HPDE6-E6E7 (cell line): Measurements from ENCODE around the gene SLX4IP.

Experiments
- DNase-seq: peaks from one replicate; pipeline ENCODE4 v3.0.0; 2011; ENCODE audit warnings: missing footprints; ENCODE audit errors: extremely low spot score

SLX4IP gene

GRCh38 chr20:10633718-10634117, 198.6 kb downstream of the SLX4IP start:
- no peak for DNase-seq

DNA sequence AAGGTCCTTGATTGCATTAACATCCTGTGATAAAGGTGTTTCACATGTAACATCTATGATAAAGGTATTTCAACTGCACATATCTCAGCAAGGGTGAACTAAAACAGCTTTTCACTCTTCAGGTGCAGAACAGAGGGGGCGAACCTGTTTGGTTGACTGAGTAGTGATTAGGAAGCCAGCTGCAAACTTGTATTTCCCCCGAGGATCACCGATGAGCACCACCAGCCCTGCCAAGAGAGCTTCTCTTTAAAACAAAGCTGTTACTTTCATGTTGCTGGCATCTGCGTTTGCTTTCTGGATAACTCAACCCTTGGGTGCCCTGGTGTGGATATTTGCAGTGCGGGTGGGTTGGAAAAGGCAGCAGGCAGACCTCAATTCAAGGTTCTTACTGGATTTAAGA, 199.1 kb downstream of the SLX4IP start:
- DNase-seq = no peak

DNA sequence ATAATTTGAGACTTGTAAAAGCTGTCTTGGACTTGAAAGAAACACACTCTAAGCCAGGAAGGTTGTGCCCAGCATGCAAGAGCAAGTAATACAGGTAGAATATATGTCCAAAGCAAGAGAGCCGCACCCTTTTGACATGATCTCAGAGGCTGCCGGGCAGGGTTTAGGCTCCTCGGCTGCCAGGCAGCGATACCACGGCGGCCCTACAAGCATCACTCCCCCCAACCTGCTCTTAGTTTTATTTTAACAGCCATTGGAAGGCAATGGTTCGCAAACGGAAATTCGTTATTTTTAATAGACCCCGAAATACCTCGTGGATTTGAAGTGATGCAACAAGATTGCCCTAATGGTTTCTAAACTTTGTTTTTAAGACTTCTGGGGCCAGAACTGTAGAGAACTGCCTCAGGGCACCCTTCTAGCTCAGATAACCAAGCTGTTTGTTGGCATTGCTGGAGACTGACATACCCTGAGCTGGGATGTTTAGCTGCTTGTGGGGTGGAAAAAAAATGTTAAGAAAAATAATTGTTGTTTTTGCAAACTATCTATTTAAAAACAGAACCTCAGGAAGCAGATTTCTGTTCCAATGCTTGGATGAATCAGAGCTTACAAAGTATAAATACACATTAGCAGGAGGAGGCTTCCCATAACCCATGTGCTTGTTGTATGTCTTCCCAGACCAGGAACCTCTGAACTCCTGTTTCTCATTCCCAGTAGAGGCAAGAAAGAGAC, 199.7 kb downstream of the SLX4IP start:
- DNase-seq = no peak

GRCh38 chr20:10635476-10636208, 200.5 kb downstream of the SLX4IP start:
- no peak for DNase-seq

- DNase-seq = no peak
Measured at GRCh38 chr20:10636326-10636818, 201.3 kb downstream of the SLX4IP start.

DNA sequence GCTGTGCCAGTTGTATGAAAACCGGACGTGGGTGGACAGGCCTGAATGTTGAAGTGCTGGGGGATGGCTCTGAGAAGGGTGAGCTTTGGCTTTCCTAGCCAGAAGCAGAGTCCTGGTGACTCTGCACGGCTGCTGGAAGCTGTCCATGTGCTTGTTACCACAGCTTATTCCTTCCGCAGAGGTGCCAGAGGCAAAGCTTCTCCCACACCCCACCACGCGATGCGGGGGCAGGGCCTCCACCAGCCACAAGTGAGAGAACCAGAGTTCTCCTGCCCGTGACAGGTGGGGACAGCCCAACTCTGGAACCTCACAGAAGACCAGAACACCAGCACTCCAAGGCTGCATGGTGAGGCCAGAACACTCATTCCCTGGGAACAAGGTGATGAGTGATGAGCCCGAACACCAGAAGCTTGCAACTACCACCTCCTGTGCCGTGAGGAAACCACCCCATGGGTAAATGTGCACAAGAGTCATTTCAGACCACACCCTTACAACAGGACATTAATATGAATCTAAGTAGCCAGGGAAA, 202.0 kb downstream of the SLX4IP start:
- DNase-seq = no peak

DNA sequence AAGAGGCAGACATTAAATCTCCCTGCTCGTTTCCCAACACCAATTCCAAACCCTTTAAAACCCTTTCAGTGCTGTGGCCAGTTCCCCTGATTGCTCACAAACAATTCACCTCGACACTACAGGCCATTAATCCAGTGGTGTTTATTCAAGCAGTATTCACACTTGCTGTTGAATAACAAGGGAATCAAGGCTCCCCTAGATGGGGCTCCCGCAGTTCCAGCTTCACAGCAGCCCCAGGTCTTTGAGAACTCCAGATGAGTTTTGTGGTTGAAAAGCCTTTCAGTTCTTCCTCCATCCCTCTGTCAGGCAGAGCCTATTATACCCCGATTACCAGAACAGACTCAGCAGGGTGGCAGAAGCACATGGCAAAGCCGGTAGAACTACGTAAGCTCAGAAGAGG, 202.5 kb downstream of the SLX4IP start:
- DNase-seq = no peak

DNA sequence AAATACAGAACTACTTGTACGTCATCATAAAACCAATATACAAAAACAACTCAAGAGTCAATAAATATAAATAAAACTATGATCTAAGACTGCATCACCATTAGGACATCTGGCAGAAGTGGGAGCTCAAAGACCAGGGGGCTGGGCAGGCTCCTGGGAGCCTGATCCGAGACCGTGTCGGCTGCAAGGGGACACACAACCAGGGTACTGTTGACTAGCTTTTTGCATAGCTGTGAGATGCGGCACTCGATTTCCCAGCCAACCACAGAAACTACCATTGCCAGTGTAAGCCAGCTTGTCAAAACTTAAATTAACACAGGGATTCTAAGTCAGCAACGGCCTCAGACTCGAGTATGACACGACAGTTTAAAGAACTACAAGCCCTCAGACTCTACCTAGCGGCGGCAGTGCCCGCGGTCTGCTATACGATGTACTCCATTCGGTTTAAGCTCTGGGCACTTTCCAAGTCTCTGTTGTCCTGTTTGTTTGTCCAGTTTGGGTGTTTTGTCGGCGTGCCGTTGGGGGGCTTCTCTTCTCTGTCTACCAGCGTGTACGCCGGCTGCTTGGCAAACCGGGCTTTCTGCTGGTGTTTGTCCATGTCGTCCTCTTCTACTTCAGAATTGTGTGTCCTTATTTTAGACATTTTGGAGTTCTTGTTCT, 204.1 kb downstream of the SLX4IP start:
- DNase-seq = no peak

GRCh38 chr20:10639737-10640556, 204.8 kb downstream of the SLX4IP start:
- DNase-seq = no peak

DNA sequence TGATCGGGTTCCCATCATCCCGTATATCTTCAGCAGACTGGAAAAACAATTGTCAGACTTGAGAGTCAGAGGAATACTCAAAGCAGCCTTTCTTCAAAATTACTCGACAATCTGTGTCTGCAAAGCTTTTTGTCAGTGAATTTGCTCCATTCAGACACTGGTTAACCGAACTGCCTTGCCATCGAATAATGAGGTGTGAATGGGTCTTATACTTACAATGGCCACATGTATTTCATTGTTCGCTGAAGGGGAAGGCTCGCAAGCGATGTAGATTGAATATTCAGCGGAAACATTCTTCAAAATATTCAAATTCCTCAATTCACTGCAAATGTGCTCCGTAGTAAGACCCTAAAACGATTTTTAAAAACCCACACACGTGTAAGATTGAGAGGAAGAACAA, 205.8 kb downstream of the SLX4IP start:
- DNase-seq = no peak

DNA sequence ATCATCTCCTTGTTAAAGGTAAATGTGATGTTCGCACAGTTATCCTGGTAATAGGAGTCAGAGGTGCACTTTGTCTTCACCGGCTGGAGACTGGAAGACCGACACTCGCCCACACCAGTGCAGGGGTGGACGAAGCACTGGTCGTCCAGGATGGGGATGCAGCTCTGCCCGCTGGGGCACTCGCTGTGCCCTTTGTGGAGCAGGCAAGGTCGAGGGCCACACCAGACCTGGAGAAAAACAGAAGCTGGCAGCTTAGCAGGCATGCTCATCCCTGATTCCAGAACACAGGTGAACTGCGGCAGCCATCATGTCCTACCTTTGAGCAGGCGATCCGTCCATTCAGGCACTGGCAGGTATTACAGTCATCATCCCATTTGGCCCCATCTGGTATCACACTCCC, 206.4 kb downstream of the SLX4IP start:
- DNase-seq = no peak

DNA sequence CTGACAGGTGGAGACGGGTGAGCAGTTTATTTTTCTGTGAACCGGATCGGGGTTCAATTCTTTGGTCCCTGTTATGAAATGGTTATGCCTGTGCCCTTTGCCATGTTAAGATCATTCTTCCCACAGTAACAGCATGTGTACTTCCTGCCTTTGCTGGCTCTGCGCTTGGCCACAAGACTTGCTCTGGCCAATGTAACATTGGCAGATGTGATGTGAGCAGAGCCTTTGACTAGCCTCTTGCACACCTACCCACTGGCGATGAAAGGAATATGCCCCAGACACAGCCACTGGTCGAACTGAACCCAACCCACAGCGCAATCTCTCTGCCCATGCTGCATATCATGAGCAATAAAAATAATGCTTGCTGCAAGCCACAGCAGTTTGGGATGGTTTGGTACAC, 206.8 kb downstream of the SLX4IP start:
- DNase-seq = no peak

DNA sequence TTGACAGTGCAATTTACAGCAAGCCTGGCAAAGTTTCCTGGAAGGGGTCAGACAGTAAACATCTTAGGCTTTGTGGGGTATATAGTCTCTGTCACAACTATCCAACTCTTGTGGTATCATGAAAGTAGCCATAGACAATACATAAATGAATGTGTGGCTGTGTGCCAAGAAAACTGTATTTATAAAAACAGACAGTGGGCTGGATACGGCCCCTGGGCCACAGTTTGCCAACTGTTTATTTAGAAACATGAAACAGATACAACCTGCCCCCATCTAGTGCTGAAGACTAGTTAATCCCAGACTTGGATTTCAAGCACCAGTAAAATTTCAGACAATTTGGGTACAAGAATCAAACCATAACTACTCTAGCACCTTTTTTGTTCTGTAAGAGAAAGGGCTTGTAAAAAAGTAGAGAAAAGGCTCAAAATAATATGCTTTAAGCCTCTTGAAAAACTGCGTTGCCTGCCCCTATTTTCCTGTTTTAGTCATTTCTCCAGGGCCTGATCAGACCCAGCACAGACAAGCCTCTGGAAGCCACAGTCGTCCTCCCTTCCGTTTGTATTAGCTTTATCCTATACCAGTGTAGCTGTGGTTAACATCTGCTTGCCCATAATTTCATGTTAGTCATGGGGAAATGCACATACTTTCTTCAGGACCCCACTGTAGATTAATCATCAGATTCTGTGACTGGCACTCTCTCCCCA, 207.9 kb downstream of the SLX4IP start:
- DNase-seq = no peak

GRCh38 chr20:10643560-10643873, 208.4 kb downstream of the SLX4IP start:
- no peak for DNase-seq

DNA sequence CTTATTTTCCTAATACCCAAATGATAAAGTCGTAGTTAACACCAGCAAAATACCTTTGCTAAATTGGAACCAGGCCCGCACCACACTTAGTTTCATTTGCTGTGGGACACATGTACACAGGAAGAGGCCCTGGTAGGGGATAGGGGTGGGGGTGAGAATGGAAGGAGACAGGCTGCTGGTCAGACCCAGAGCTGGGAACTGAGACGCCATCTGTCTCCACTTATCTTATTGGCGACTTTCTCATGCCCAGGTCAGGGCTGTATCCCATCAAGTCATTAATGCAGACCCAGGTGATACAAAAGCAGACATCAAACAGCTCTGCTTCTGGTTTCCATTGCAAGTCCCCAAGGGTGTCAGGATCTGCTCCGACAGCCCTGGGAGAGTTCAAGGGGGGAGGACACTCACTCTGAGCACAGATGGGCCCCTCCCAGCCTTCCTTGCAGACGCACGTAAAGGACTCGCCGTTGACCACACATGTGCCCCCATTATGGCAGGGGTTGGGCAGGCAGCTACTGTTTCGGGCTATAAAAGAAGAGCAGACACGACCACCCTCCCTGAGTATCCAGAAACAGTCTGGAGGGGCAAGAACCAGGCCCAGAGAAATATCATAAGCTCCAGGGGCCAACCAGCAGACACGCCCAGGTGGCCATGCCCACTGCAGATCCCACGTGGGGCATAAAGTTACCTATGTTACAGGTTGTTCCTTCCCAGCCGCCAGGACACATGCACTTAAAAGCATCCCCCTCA, 209.5 kb downstream of the SLX4IP start:
- no peak for DNase-seq

- DNase-seq = no peak
Measured at GRCh38 chr20:10645205-10645570, 210.1 kb downstream of the SLX4IP start.

GRCh38 chr20:10646006-10646405, 210.9 kb downstream of the SLX4IP start:
- DNase-seq = no peak

DNA sequence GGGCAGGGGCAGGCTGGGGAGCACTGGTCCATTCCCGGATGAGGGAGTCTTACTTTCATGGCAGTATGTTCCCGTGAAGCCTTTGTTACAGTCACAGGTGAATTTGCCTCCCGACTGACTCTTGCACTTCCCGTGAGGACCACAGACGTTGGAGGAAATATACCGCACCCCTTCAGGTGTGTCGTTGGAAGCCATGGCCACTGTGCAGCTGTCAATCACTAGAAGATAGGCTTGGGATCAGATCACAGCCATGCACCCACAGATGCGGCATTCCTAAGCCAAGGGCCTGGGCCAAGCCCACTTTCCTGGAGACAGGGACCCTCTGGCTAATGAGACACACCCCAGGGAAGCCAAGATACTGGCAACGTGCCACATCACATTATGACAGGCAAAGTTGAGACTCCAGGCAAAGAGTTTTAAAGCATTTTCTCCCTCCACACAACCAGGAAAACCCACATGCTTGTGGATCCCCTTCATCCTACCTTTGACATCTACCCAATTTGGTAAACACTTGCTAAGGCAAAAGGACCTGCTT, 211.8 kb downstream of the SLX4IP start:
- DNase-seq = no peak

DNA sequence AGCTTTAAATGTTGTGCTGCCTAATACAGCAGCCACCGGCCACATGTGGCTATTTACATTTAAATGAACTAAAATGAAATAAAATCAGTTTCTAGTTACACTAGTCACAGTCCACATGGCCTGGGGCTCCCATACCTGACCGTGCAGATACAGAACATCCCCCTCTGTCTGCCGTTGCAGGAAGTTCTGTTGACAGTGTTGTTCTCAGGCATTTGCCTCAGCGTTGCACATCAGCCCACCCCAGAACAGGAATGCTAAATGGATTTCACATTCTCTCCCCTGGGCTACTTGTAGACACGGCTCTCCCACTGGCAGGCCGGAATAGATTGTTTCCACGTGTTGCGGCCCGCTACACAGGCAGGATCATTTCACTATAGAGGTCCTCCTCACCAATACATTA, 212.4 kb downstream of the SLX4IP start:
- DNase-seq = no peak

- DNase-seq = no peak
Measured at GRCh38 chr20:10647909-10648308, 212.8 kb downstream of the SLX4IP start.
